Panc1 (cell line): Measurements from ENCODE around the gene CLCN7. TPM values are rescaled to one million over a fixed set of nuclear protein-coding genes. Genes with fewer than 3 reads are reported as not detected.

ENCODE experiments used
- ATAC-seq: fragments of 200-7000 bp; cut with Tn5 transposase; 2 replicates; pipeline ENCODE4 v1.9.1; 2020; ENCODE audit warnings: mild to moderate bottlenecking, moderate library complexity
- BruUV-seq: library from RNA; stranded (reverse); fragments of 400-500 nt; replicated peaks from 2 replicates; lab custom pipeline; 2021; lab: Mats Ljungman, UMichigan
- CTCF ChIA-PET: fragments of 300-600 bp; sonication (Branson Sonifier 250); formaldehyde crosslinking; loops from one replicate; lab custom pipeline; 2022; ENCODE audit warnings: antibody characterized with exemption; lab: Charles Lee
- POLR2A ChIA-PET: fragments of 300-600 bp; sonication (Branson Sonifier 250); formaldehyde crosslinking; loops from one replicate; lab custom pipeline; 2022; ENCODE audit warnings: antibody characterized with exemption; lab: Charles Lee
- DNase-seq: peaks from one replicate; pipeline ENCODE4 v3.0.0-alpha.2; 2010; ENCODE audit warnings: low read depth, low spot score
- H3K27ac ChIP-seq: 2 replicates; pipeline ENCODE4 v1.5.1; 2011; ENCODE audit warnings: mild to moderate bottlenecking, low read length, inconsistent platforms
- H3K27me3 ChIP-seq: fragments of 200-500 bp; sonication (Bioruptor generic); 2 replicates; pipeline ENCODE4 v1.6.0; 2014; ENCODE audit warnings: low read length, inconsistent platforms; ENCODE audit not compliant: control insufficient read depth, insufficient read depth
- H3K36me3 ChIP-seq: fragments of 200-500 bp; sonication (Bioruptor generic); 2 replicates; pipeline ENCODE4 v1.5.1; 2014; ENCODE audit warnings: inconsistent platforms, mild to moderate bottlenecking, low read length, moderate library complexity; ENCODE audit not compliant: control insufficient read depth, insufficient read depth
- H3K4me1 ChIP-seq: 2 replicates; pipeline ENCODE4 v1.5.1; 2011; ENCODE audit warnings: inconsistent platforms, mild to moderate bottlenecking, low read length, moderate library complexity; ENCODE audit not compliant: control insufficient read depth, insufficient read depth
- H3K4me3 ChIP-seq, 2 experiments: 2 replicates each; pipeline ENCODE4 v1.5.1; 2011 to 2012; ENCODE audit warnings: low read depth in 2 of 2, low read length in 2 of 2, mild to moderate bottlenecking in 2 of 2, inconsistent platforms in 1 of 2, moderate library complexity in 1 of 2
- H3K9me3 ChIP-seq: fragments of 200-500 bp; sonication (Bioruptor generic); 2 replicates; pipeline ENCODE4 v1.5.1; 2014; ENCODE audit warnings: low read depth, mild to moderate bottlenecking, inconsistent platforms, low read length, moderate library complexity; ENCODE audit not compliant: control insufficient read depth, insufficient read depth
- POLR2AphosphoS5 ChIP-seq: IDR thresholded peaks from 2 replicates; pipeline ENCODE4 v1.6.1; 2012; ENCODE audit warnings: mild to moderate bottlenecking, low read depth, low read length, moderate library complexity
- SIN3A ChIP-seq: IDR thresholded peaks from 2 replicates; pipeline ENCODE4 v1.6.1; 2012; ENCODE audit warnings: low read depth, mild to moderate bottlenecking, low read length, moderate library complexity, borderline replicate concordance; ENCODE audit not compliant: insufficient read depth
- TCF7L2 ChIP-seq: IDR thresholded peaks from 2 replicates; pipeline ENCODE4 v1.6.1; 2011; ENCODE audit warnings: mild to moderate bottlenecking, low read depth, low read length, inconsistent platforms
- in situ Hi-C: cut with HindIII; loops from 2 replicates; pipeline ENCODE4 v1.10.0; 2016; ENCODE audit warnings: low sequenced_read_pairs, low pct_unique_long_range_greater_than_20kb
- intact Hi-C: fragments of 100-400 bp; cut with micrococcal nuclease; formaldehyde crosslinking; loops from one replicate; pipeline ENCODE4 v1.10.0; 2022; ENCODE audit not compliant: unreplicated experiment
- total RNA-seq: library from RNA; stranded (reverse); gene quantifications from one replicate; pipeline ENCODE4 v1.2.1, GENCODE V29; 2021; ENCODE audit not compliant: unreplicated experiment
- TF ChIP-seq, protein P1 (sequence below), 2 experiments: IDR thresholded peaks; 2 replicates each; pipeline ENCODE4 v1.6.1; 2011 to 2012; ENCODE audit warnings: low read depth in 2 of 2, control low read depth in 1 of 2, low read length in 1 of 2, mild to moderate bottlenecking in 1 of 2, moderate library complexity in 1 of 2; ENCODE audit not compliant: insufficient read depth in 1 of 2
- TF ChIP-seq, protein P2 (sequence below): fragments of 450-650 bp; IDR thresholded peaks from 2 replicates; pipeline ENCODE4 v1.5.1; 2017; ENCODE audit warnings: mild to moderate bottlenecking

Gene CLCN7
- total RNA-seq, 1 experiment from 2014 or later, result 179 TPM

DNA sequence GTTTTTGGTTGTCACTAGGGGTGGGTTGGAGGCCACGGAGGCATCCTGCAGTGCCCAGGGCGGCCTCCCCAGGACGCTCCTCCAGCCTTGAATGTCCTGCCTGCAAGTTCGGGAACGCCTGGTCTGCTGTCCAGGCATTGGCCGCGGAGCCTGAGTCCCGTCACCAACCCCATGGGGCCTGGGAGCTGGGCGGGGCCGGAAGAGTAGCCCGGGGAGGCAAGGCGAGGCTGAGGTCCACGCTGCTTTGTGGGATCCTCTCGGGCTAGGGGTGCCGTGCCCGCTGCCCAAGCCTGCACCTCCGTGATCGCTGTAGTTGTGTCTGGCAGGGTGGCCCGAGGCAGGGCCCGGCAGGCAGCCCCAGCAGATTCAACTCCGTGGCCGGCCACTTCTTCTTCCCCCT is 31.1 kb upstream of the CLCN7 start:
- Histone ChIP-seq H3K4me1 (no peaks in the 10 kb centered on the region), H3K27me3 (no peaks in the 10 kb centered on the region), H3K36me3 (no peaks in the 10 kb centered on the region), H3K4me3 (no peak overlapping the region), H3K9me3 (no peaks in the 10 kb centered on the region), H3K27ac (no peak overlapping the region)
- CTCF ChIA-PET, result no interaction called here
- POLR2A ChIA-PET, result no interaction called here
- DNase-seq (no peak), ATAC-seq (no peak)
- in situ Hi-C loops, result no loop called here
- intact Hi-C loops, result no loop called here
- TF ChIP-seq TCF7L2 (no peak), SIN3A (no peak), POLR2AphosphoS5 (no peak)
- TF ChIP-seq, protein P1, sequence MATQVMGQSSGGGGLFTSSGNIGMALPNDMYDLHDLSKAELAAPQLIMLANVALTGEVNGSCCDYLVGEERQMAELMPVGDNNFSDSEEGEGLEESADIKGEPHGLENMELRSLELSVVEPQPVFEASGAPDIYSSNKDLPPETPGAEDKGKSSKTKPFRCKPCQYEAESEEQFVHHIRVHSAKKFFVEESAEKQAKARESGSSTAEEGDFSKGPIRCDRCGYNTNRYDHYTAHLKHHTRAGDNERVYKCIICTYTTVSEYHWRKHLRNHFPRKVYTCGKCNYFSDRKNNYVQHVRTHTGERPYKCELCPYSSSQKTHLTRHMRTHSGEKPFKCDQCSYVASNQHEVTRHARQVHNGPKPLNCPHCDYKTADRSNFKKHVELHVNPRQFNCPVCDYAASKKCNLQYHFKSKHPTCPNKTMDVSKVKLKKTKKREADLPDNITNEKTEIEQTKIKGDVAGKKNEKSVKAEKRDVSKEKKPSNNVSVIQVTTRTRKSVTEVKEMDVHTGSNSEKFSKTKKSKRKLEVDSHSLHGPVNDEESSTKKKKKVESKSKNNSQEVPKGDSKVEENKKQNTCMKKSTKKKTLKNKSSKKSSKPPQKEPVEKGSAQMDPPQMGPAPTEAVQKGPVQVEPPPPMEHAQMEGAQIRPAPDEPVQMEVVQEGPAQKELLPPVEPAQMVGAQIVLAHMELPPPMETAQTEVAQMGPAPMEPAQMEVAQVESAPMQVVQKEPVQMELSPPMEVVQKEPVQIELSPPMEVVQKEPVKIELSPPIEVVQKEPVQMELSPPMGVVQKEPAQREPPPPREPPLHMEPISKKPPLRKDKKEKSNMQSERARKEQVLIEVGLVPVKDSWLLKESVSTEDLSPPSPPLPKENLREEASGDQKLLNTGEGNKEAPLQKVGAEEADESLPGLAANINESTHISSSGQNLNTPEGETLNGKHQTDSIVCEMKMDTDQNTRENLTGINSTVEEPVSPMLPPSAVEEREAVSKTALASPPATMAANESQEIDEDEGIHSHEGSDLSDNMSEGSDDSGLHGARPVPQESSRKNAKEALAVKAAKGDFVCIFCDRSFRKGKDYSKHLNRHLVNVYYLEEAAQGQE (IDR thresholded peaks at IDR 0.05; ENCODE audit: insufficient read depth in 1 of 2, low read depth in 2 of 2, low read length in 1 of 2), result no peak
- TF ChIP-seq, protein P2, sequence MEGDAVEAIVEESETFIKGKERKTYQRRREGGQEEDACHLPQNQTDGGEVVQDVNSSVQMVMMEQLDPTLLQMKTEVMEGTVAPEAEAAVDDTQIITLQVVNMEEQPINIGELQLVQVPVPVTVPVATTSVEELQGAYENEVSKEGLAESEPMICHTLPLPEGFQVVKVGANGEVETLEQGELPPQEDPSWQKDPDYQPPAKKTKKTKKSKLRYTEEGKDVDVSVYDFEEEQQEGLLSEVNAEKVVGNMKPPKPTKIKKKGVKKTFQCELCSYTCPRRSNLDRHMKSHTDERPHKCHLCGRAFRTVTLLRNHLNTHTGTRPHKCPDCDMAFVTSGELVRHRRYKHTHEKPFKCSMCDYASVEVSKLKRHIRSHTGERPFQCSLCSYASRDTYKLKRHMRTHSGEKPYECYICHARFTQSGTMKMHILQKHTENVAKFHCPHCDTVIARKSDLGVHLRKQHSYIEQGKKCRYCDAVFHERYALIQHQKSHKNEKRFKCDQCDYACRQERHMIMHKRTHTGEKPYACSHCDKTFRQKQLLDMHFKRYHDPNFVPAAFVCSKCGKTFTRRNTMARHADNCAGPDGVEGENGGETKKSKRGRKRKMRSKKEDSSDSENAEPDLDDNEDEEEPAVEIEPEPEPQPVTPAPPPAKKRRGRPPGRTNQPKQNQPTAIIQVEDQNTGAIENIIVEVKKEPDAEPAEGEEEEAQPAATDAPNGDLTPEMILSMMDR, result no peak
- no TSS peak for BruUV-seq

DNA sequence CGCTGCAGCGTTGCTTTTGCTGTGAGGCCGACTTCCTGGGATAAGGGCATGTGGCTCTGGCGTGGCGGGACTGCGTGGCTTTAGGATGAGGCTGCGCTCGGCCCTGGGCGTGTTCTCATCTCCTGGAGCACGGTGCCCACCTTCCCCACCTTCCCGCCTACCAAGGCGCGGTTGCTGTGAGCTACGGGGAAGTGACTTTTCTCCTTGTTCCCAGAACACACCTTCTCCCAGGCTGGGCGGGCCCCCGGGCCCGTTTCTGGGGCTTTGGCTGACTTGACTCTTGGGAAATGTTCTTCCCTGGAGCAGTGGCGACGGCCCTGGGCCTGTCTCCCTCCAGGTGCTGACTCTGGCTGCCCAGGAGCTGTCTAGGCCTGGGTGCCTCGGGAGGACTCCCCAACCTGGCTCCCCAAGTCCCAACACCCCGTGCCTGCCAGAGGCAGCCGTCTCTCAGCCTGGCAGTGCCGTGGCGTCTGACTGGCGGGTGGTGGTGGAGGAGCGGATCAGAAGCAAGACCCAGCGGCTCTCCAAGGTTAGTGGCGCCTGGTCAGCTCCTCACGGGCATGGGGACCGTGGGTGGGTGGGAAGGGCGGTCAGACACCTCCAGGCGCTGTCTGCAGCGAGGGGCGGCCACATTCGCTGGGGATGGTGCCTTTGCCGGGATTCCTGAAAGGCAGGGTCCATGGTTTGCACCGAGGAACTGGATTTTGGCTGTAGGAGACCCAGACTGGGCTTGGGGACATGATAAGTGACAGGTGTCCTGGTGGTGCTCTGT is 30.4 kb upstream of the CLCN7 start:
- CTCF ChIA-PET, result no interaction called here
- Histone ChIP-seq H3K4me3 (no peak overlapping the region), H3K27me3 (no peaks in the 10 kb centered on the region), H3K27ac (no peak overlapping the region), H3K36me3 (no peaks in the 10 kb centered on the region), H3K4me1 (no peaks in the 10 kb centered on the region), H3K9me3 (no peaks in the 10 kb centered on the region)
- DNase-seq, result no peak
- in situ Hi-C loops, result no loop called here
- ATAC-seq, result no peak
- POLR2A ChIA-PET, result no interaction called here
- BruUV-seq, result no TSS peak
- intact Hi-C loops, result no loop called here
- TF ChIP-seq, protein P2, result no peak
- TF ChIP-seq SIN3A (no peak), POLR2AphosphoS5 (no peak), TCF7L2 (no peak)
- TF ChIP-seq, protein P1 (IDR thresholded peaks at IDR 0.05; ENCODE audit: insufficient read depth in 1 of 2, low read depth in 2 of 2, low read length in 1 of 2), result no peak
